GM21786 (cell line): ENCODE results near the gene PPDPF.
"Not testable (repeated sequence)": the region's sequence is repeated elsewhere in the genome, so short reads cannot be mapped to it uniquely, and the experiment has no call there.

Source experiments
- ATAC-seq: cut with Tn5 transposase; IDR thresholded peaks from one replicate; pipeline ENCODE4 v1.9.1; 2021; ENCODE audit not compliant: unreplicated experiment

Gene PPDPF

GRCh38 chr20:63520504-63520933, at the start of gene PPDPF:
TSS of gene PPDPF (plus strand) at chr20:63520765. CDS start at chr20:63521309, 544 bp downstream.
- ATAC-seq = peak; percentile 56

- no peak for ATAC-seq
Measured at GRCh38 chr20:63471002-63471716, 49.4 kb upstream of the PPDPF start.

- ATAC-seq = no peak
Measured at GRCh38 chr20:63471717-63471980, 48.9 kb upstream of the PPDPF start.

- no peak for ATAC-seq
Measured at GRCh38 chr20:63471981-63472831, 48.4 kb upstream of the PPDPF start, which contains the start of gene KCNQ2. TSS of gene KCNQ2 (minus strand) at chr20:63472655. CDS start at chr20:63472463, 192 bp downstream.

GRCh38 chr20:63472862-63473390, 47.6 kb upstream of the PPDPF start:
- ATAC-seq = no peak

- ATAC-seq = no peak
Measured at GRCh38 chr20:63473555-63474449, 46.8 kb upstream of the PPDPF start.

GRCh38 chr20:63475209-63475608, 45.4 kb upstream of the PPDPF start:
- no peak for ATAC-seq

GRCh38 chr20:63477061-63477616, 43.4 kb upstream of the PPDPF start:
- ATAC-seq = no peak

- ATAC-seq = no peak
Measured at GRCh38 chr20:63477944-63478343, 42.6 kb upstream of the PPDPF start.

- no peak for ATAC-seq
Measured at GRCh38 chr20:63478346-63479302, 41.9 kb upstream of the PPDPF start.

GRCh38 chr20:63479695-63480419, 40.7 kb upstream of the PPDPF start:
- not testable (repeated sequence) for ATAC-seq

- no peak for ATAC-seq
Measured at GRCh38 chr20:63481503-63481902, 39.1 kb upstream of the PPDPF start.

- no peak for ATAC-seq
Measured at GRCh38 chr20:63482021-63482587, 38.5 kb upstream of the PPDPF start.

- ATAC-seq = no peak
Measured at GRCh38 chr20:63483834-63484233, 36.7 kb upstream of the PPDPF start.

- ATAC-seq = no peak
Measured at GRCh38 chr20:63484236-63484635, 36.3 kb upstream of the PPDPF start.

GRCh38 chr20:63484651-63485403, 35.7 kb upstream of the PPDPF start:
- ATAC-seq = no peak

- no peak for ATAC-seq
Measured at GRCh38 chr20:63486300-63486855, 34.2 kb upstream of the PPDPF start.
